T47D (cell line): ENCODE results near the gene DUS4L.

Experiments used
- DNase-seq, 2 experiments: peaks; one replicate each; pipeline versions ENCODE4 v3.0.0 to v3.0.0-alpha.2; 2011 to 2012; ENCODE audit warnings: low read depth in 1 of 2, low spot score in 1 of 2
- JUND ChIP-seq: IDR thresholded peaks from 2 replicates; pipeline ENCODE4 v1.6.1; 2012; ENCODE audit warnings: low read depth
- in situ Hi-C: cut with HindIII; loops from 2 replicates; pipeline ENCODE4 v1.10.0; 2016; ENCODE audit warnings: low sequenced_read_pairs, low pct_unique_long_range_greater_than_20kb

Gene DUS4L

DNA sequence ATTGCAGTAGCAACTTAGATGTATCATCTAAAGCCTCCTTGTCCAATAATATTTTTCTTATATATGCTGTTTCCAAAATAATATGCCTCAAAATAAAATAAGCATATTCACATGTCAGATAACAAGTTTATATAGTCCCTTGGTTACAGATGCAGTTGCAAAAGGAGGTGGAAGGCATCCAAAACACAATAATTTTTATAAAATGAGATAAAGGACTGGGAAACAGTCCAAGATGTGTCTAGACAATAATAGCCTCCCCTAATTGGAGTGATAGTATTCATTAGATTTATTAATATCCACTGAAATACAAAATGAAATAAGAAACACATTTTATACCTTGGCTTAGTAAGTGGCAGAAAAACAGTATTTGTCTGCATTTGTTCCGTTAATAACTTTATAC is 46.6 kb downstream of the DUS4L start:
- in situ Hi-C loops: no loop called here
- no peak for DNase-seq

DNA sequence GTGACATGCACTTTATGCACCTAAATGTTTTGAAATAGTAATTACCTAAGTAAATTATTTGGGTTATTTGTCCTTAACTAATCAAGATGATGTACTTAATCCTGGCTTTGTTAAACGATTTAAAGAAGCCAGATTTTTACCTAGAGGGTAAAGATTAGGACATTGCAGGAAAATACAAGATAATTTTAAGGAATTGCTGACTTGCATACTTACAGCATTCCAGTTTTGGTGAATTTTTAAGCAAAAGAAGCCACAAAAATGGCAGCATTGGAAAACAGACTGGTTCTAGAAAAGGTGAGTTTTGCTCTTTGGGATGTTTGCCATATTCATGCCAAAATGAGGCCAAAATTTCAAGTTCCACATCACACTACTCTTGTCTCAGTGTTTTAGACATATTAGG is 49.7 kb downstream of the DUS4L start:
- no peak for TF ChIP-seq JUND
- DNase-seq: no peak
- in situ Hi-C loops: no loop called here

More for the DNA sequence above, 46.6 kb downstream of the DUS4L start:
- TF ChIP-seq JUND: no peak

DNA sequence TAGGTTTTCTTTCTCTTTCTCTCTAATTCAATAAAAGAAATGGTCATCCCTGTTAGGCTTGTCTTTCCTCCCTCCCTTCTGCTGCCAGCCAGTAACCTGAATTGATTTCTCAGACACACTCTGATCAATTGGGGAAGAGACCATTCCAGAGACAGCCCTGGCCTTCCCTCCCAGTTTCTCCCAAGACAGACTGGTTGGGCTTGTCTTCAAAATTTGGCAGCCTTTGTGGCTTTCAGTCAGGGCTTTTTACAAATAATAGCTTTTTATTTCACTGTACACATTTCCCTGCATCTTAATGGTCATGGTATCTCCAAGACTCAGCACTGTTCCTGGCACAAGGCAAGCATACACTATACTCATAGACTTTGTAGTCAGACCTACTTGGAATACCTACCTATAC is 50.2 kb downstream of the DUS4L start:
- no peak for TF ChIP-seq JUND
- in situ Hi-C loops: no loop called here
- DNase-seq: peak in 1 of 2 experiments; percentile 23

DNA sequence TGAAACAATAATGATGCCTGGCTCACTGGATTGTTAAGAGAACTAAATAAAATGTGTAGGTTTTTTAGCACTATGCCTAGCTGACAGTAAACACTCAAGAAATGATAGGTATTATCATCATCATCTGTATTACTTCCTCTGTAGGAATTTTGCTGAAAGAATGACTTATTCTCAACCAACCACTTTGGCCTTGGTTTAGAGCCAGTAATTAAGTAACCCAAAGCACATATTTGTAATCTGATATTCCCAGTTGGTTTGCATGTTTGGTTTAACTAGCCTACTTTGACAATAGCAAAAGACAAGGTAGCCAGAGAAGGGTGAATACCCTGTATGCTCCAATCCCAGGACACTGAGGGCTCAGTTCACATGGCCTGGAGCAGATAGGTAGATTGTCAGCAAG is 50.7 kb downstream of the DUS4L start:
- in situ Hi-C loops: no loop called here
- DNase-seq: peak in 1 of 2 experiments; percentile 50
- TF ChIP-seq JUND: no peak

DNA sequence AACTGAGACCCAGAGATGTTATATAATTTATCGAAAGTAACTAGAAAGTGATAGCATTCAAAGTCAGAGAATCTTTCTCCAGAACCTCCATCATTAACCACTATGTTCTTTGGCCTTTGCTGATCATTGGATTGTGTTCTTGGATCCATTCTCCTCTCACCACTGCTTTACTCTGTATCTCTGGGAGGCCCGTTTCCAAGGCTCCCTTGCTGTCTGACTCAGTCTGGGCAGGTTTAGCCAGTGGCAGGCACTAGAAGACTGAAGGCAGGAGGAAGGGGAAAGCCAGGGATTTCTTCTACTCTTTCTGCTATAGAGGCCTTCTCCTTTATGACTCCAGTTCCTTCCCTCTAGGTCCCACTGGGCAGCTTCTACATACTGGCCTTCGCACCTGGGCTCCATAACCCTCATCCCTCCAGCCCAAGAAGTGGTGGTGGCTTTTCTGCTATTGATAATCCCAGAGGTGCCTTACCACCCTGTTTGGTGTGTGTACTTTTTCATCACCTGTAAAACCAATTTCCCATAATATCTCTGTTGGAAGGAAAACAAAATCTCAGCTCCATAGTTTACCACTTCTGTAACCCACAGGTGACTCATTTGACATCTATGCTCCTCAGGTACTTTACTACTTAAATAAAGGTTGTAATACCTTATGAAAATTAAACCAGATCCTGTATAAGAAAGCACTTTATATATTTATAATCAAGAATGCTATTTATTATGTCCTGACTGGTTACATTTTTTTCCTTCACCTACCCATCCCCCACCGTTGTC is 52.3 kb downstream of the DUS4L start:
- in situ Hi-C loops: no loop called here
- DNase-seq: no peak

DNA sequence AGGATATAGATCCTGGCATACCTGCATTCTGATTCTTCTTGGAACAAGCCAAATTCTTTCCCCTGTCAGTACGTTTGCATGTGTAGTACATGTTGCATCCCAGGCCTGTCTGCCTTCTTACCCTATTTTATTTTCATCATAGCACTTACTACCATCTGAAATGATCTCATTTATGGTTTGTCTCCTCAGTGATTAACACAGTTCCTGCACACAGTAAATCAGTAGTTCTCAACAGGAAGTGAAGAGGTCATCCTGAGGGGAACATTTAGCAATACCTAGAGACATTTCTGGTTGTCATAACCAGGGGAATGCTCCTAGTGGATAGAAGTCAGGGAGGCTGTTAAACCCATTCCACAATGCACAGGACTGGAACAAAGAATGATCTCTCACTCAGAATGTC is 58.7 kb downstream of the DUS4L start:
- in situ Hi-C loops: no loop called here
- no peak for TF ChIP-seq JUND
- DNase-seq: no peak

More for the DNA sequence above, 52.3 kb downstream of the DUS4L start:
- TF ChIP-seq JUND: no peak

DNA sequence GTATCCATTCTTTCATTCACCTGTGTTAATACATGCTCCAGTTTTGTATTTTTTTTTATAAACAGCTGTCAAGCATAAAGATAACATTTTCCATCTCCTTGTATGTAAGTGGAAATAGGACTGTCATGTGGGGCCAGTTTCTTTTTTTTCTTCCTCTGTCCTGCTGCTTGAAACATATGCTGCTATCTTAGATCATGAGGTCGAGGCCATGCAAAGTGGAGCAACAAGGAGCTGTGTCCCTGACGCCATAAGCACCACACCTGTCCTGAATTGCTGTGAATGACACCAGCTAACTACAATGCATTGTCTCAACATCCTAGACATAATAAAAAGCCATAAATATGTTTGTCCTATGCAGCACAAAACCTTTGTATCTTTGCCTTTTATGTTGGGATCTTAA is 59.1 kb downstream of the DUS4L start:
- TF ChIP-seq JUND: no peak
- no peak for DNase-seq
- in situ Hi-C loops: no loop called here

DNA sequence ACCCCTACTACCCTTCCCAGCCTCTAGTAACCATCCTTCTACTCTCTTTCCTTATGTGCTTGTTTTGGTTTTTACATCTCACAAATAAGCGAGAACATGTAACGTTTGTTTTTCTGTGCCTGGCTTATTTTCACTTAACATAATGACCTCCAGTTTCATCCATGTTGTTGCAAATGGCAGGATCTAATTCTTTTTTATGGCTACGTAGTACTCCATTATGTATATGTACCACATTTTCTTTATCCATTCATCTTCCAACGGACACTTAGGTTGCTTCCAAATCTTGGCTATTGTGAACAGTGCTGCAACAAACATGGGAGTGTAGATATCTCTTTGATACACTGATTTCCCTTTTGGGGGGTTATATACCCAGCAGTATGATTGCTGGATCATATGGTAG is 63.2 kb downstream of the DUS4L start:
- no peak for TF ChIP-seq JUND
- in situ Hi-C loops: no loop called here
- DNase-seq: no peak
